Measurements from ENCODE around the gene FCAR. TPM values are rescaled to one million over a fixed set of nuclear protein-coding genes. Genes with fewer than 3 reads are reported as not detected.

FCAR gene
- total and polyA plus RNA-seq, 2 of the 4 experiments (the other 2 are of a cell fraction): not detected

GRCh38 chr19:54889566-54889965, 15.5 kb downstream of the FCAR start:
- dilution Hi-C loops (cut with HindIII; ENCODE audit: low sequenced_read_pairs, unreplicated experiment) (no loop called here), in situ Hi-C loops (cut with MboI; ENCODE audit: low sequenced_read_pairs) (no loop called here), intact Hi-C loops (cut with micrococcal nuclease) (no loop called here)
- H4K8ac ChIP-seq (ENCODE audit: low read depth in 2 of 2, low read length in 2 of 2): no peak overlapping the region
- ChIA-PET CTCF (no interaction called here), POLR2A (ENCODE audit: unreplicated experiment) (no interaction called here)
- no peak overlapping the region for H4K91ac ChIP-seq (ENCODE audit: insufficient read depth, low read depth, low read length)
- H3K23ac ChIP-seq (ENCODE audit: low read depth, low read length): no peak overlapping the region
- no peak overlapping the region for H2BK20ac ChIP-seq (ENCODE audit: low read depth, low read length)
- no peak overlapping the region for H3K56ac ChIP-seq (ENCODE audit: extremely low read depth, insufficient read depth, low read length)
- DNase-seq (no peak), ATAC-seq (ENCODE audit: low read depth) (no peak)
- no peaks in the 10 kb centered on the region for H3K9me1 ChIP-seq (ENCODE audit: insufficient read depth, low read length)
- no peak overlapping the region for H3K27ac ChIP-seq (ENCODE audit: insufficient read depth, low read length)
- H2BK15ac ChIP-seq (ENCODE audit: low read depth, low read length): no peak overlapping the region
- peaks cover 22% of the 10 kb centered on the region for H3K9me3 ChIP-seq (ENCODE audit: control insufficient read depth, insufficient read depth, low read length)
- H3K9ac ChIP-seq (ENCODE audit: low read depth, low read length): no peak overlapping the region
- H3K36me3 ChIP-seq (ENCODE audit: control insufficient read depth, insufficient read depth, low read length): no peaks in the 10 kb centered on the region
- no peak overlapping the region for H3K4ac ChIP-seq (ENCODE audit: low read depth, low read length)
- no peak overlapping the region for H2AK5ac ChIP-seq (ENCODE audit: low read depth, low read length)
- H3K18ac ChIP-seq (ENCODE audit: low read depth, low read length): no peak overlapping the region
- H4K5ac ChIP-seq (ENCODE audit: low read depth, low read length): no peak overlapping the region
- no peak overlapping the region for H2AK9ac ChIP-seq (replicated peaks; ENCODE audit: low read depth, low read length, poor library complexity)
- TF ChIP-seq RCOR1 (IDR thresholded peaks at IDR 0.05; ENCODE audit: insufficient replicate concordance, low read length) (no peak), ELK1 (IDR thresholded peaks at IDR 0.05; ENCODE audit: borderline replicate concordance, low read depth, low read length) (no peak), FOS (IDR thresholded peaks at IDR 0.05; ENCODE audit: low read depth, low read length) (no peak), MAZ (IDR thresholded peaks at IDR 0.05; ENCODE audit: borderline replicate concordance, low read depth, low read length) (no peak), BHLHE40 (IDR thresholded peaks at IDR 0.05; ENCODE audit: low read depth, low read length) (no peak), RFX5 (IDR thresholded peaks at IDR 0.05; ENCODE audit: low read depth, low read length) (no peak), RAD21 (IDR thresholded peaks at IDR 0.05; ENCODE audit: low read length) (no peak), MXI1 (IDR thresholded peaks at IDR 0.05; ENCODE audit: borderline replicate concordance, low read depth, low read length) (no peak)
- H3K4me1 ChIP-seq (ENCODE audit: control insufficient read depth, insufficient read depth, low read length): no peaks in the 10 kb centered on the region
- H3K4me3 ChIP-seq (ENCODE audit: insufficient read depth, low read depth, low read length): no peak overlapping the region
- no peaks in the 10 kb centered on the region for H4K20me1 ChIP-seq (ENCODE audit: insufficient read depth, low read length)
- WGBS, 2 experiments (ENCODE audit: extremely low coverage in 2 of 2, insufficient read length in 1 of 2): 45% methylated on average over 8 of the region's 11 CpGs; no CpG with 5 or more reads in 1 of the 2 experiments
- BruUV-seq (replicated peaks): no TSS peak
- H2BK120ac ChIP-seq (ENCODE audit: low read depth, low read length): no peak overlapping the region
- H2BK5ac ChIP-seq (ENCODE audit: low read depth, low read length, poor library complexity, severe bottlenecking): no peak overlapping the region
- H3K4me2 ChIP-seq (ENCODE audit: low read depth, low read length): no peak overlapping the region
- H2AFZ ChIP-seq (replicated peaks; ENCODE audit: low read length, poor library complexity): no peak overlapping the region
- H3K27me3 ChIP-seq (ENCODE audit: control insufficient read depth, insufficient read depth, low read length): no peaks in the 10 kb centered on the region
- H3K14ac ChIP-seq (replicated peaks; ENCODE audit: low read depth, low read length): no peak overlapping the region
- H3K79me1 ChIP-seq (ENCODE audit: low read depth in 1 of 2, low read length in 2 of 2): no peaks in the 10 kb centered on the region
